ENCODE results near the gene COA8.

COA8 gene

DNA sequence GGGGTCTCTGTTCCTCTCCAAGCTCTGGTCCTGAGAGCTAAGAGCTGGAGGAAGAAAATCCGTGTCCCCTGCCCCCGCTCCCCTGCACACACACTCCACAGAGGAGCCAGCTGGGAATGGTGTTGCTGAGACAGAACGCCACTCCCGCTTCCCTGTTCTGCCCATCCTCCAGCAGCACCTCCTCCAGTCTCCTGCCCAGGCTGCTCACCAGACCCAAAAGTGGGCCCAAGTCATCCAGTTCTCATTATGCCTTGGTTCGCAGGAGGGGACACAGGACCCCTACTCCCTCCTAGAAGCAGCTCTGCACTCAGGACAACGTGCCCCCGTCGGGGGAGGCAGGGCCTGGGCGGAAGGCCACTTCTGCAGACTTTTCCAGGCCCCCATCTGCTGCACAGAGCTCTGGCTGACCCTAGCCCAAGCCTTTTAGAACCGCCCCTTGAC is 34.6 kb upstream of the COA8 start:
- no peak for DNase-seq (ENCODE audit: low read depth in 1 of 2, low spot score in 1 of 2)
- H3K4me3 ChIP-seq (replicated peaks; ENCODE audit: insufficient read depth, low read length): peak overlapping the region; percentile 99
- H3K27me3 ChIP-seq (ENCODE audit: insufficient read depth, poor library complexity, severe bottlenecking): peaks cover 3% of the 10 kb centered on the region
- TF ChIP-seq POLR2AphosphoS5 (IDR thresholded peaks at IDR 0.05; ENCODE audit: low read depth) (no peak), SPI1 (IDR thresholded peaks at IDR 0.05; ENCODE audit: borderline replicate concordance, low read depth) (no peak), GABPA (IDR thresholded peaks at IDR 0.05; ENCODE audit: low read depth) (no peak)
- TF ChIP-seq, protein P1, sequence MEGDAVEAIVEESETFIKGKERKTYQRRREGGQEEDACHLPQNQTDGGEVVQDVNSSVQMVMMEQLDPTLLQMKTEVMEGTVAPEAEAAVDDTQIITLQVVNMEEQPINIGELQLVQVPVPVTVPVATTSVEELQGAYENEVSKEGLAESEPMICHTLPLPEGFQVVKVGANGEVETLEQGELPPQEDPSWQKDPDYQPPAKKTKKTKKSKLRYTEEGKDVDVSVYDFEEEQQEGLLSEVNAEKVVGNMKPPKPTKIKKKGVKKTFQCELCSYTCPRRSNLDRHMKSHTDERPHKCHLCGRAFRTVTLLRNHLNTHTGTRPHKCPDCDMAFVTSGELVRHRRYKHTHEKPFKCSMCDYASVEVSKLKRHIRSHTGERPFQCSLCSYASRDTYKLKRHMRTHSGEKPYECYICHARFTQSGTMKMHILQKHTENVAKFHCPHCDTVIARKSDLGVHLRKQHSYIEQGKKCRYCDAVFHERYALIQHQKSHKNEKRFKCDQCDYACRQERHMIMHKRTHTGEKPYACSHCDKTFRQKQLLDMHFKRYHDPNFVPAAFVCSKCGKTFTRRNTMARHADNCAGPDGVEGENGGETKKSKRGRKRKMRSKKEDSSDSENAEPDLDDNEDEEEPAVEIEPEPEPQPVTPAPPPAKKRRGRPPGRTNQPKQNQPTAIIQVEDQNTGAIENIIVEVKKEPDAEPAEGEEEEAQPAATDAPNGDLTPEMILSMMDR (IDR thresholded peaks at IDR 0.05; ENCODE audit: insufficient read depth, low read length): no peak
- TF ChIP-seq, protein P2, sequence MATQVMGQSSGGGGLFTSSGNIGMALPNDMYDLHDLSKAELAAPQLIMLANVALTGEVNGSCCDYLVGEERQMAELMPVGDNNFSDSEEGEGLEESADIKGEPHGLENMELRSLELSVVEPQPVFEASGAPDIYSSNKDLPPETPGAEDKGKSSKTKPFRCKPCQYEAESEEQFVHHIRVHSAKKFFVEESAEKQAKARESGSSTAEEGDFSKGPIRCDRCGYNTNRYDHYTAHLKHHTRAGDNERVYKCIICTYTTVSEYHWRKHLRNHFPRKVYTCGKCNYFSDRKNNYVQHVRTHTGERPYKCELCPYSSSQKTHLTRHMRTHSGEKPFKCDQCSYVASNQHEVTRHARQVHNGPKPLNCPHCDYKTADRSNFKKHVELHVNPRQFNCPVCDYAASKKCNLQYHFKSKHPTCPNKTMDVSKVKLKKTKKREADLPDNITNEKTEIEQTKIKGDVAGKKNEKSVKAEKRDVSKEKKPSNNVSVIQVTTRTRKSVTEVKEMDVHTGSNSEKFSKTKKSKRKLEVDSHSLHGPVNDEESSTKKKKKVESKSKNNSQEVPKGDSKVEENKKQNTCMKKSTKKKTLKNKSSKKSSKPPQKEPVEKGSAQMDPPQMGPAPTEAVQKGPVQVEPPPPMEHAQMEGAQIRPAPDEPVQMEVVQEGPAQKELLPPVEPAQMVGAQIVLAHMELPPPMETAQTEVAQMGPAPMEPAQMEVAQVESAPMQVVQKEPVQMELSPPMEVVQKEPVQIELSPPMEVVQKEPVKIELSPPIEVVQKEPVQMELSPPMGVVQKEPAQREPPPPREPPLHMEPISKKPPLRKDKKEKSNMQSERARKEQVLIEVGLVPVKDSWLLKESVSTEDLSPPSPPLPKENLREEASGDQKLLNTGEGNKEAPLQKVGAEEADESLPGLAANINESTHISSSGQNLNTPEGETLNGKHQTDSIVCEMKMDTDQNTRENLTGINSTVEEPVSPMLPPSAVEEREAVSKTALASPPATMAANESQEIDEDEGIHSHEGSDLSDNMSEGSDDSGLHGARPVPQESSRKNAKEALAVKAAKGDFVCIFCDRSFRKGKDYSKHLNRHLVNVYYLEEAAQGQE (IDR thresholded peaks at IDR 0.05; ENCODE audit: insufficient replicate concordance, low read depth): no peak
- H3K27ac ChIP-seq (replicated peaks): peak overlapping the region; percentile 81

DNA sequence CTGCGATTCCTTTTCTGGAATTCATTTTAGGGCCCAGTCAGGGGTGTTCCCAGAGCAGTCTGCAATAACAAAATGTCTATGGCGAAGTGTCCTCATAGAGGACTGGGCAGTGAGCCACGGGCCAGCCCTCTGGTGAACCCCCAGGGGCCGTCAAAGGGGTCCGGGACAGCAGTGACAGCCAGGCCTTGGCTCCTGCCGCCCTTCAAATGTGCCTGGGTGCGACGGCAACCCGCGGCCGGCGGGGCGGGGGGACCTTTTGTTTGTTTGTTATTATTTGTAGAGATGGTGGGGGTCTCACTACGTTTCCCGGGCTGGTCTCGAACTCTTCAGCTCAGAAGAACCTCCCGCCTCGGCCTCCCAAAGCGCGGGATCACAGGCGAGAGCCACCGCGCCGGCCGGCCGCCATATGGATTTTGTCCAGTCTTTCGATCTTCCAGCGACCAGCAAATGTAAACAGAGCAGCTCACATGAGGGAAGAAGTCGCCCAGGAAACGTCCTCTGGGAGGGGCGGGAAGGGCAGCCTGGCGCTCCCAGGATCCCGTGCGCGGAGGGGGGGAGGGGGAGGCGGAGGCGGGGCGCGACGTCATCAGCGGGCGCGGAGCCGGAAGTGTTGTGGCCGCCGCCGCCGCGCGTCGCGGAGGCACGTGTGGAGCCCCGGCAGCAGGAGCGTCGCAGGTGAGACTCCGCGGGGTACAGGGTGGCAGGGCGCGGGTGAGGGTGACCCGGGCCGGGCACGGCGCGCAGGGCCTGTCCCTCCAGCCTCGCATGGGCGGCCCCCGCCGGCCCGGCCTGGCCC is 34.0 kb upstream of the COA8 start, which contains the start of gene TRMT61A:
Gene TRMT61A, plus strand, starts transcription at position 610 of the 796 bp plus-strand sequence. CDS start 783 bp downstream, outside the sequence.
- Histone ChIP-seq H3K27me3 (ENCODE audit: insufficient read depth, poor library complexity, severe bottlenecking) (no peaks in the 10 kb centered on the region), H3K4me3 (replicated peaks; ENCODE audit: insufficient read depth, low read length) (peak within 1 kb of the TSS; percentile 99), H3K27ac (replicated peaks) (peak within 1 kb of the TSS; percentile 81)
- peak; percentile 74 to 83 for DNase-seq (ENCODE audit: low read depth in 1 of 2, low spot score in 1 of 2)
- TF ChIP-seq SPI1 (IDR thresholded peaks at IDR 0.05; ENCODE audit: borderline replicate concordance, low read depth) (no peak), GABPA (IDR thresholded peaks at IDR 0.05; ENCODE audit: low read depth) (no peak), POLR2AphosphoS5 (IDR thresholded peaks at IDR 0.05; ENCODE audit: low read depth) (0 out of 2 replicates have a peak, but pooled peaks have one; percentile 44)

DNA sequence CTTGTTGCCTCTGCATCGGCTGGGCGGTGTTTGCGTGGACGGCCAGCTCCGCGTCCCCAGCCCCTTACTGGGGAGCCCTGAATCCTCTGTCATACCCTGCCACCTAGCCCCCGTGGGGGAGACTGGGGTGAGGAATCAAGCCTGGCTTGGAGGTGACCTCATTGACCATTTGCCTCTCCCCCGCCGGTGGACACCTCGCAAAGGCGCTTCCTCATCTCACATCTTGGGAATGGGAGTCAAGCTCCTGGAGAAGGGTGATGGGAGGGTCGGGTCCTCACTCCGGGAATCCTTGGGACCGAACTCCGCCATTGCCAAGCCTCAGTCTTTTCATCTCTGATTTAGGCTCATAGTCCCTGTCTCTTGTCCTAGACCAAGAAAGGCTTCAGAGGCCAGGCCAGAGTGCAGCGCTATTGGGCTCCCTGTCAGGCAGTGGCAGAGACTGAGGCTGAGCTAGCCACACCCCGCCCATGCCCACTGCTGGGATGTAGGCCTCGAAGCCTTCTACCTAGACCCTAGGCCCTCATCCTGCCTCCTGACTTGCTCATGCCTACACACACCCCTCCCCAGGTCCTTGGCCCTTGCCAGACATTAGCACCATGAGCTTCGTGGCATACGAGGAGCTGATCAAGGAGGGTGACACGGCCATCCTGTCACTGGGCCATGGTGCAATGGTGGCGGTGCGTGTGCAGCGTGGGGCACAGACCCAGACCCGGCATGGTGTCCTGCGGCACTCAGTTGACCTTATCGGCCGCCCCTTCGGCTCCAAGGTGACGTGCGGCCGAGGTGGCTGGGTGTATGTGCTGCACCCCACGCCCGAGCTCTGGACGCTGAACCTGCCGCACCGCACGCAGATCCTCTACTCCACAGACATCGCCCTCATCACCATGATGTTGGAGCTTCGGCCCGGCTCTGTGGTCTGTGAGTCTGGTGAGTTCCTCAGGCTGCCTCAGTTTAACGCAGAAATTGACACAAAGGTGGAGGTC is 33.1 kb upstream of the COA8 start:
- Histone ChIP-seq H3K27ac (replicated peaks) (peak overlapping the region; percentile 68), H3K4me3 (replicated peaks; ENCODE audit: insufficient read depth, low read length) (peak overlapping the region; percentile 99), H3K27me3 (ENCODE audit: insufficient read depth, poor library complexity, severe bottlenecking) (no peaks in the 10 kb centered on the region)
- TF ChIP-seq SPI1 (IDR thresholded peaks at IDR 0.05; ENCODE audit: borderline replicate concordance, low read depth) (no peak), GABPA (IDR thresholded peaks at IDR 0.05; ENCODE audit: low read depth) (no peak), POLR2AphosphoS5 (IDR thresholded peaks at IDR 0.05; ENCODE audit: low read depth) (no peak)
- TF ChIP-seq, protein P2 (IDR thresholded peaks at IDR 0.05; ENCODE audit: insufficient replicate concordance, low read depth): no peak
- TF ChIP-seq, protein P1 (IDR thresholded peaks at IDR 0.05; ENCODE audit: insufficient read depth, low read length): no peak
- no peak for DNase-seq (ENCODE audit: low read depth in 1 of 2, low spot score in 1 of 2)
